Measurements from ENCODE around the gene FAM9A. TPM values are rescaled to one million over a fixed set of nuclear protein-coding genes. Genes with fewer than 3 reads are reported as not detected.

FAM9A gene
- total and polyA plus RNA-seq, 2 donors (not counting 1 experiment from before 2014, with no cell fraction given): not detected

GRCh38 chrX:8820910-8821527, 19.8 kb upstream of the FAM9A start:
- ChIA-PET CTCF (no interaction called here), POLR2A (no interaction called here)
- no peak overlapping the region for H3K27ac Mint-ChIP-seq
- H3K4me2 ChIP-seq (replicated peaks; ENCODE audit: low read depth, low read length, poor library complexity, severe bottlenecking): no peak overlapping the region
- H3K79me2 ChIP-seq (ENCODE audit: control insufficient read depth, insufficient read depth, low read length): no peaks in the 10 kb centered on the region
- H3K4me3 ChIP-seq (ENCODE audit: control extremely low read depth in 1 of 5, extremely low read depth in 1 of 5, insufficient read depth in 1 of 5, low read depth in 2 of 5, low read length in 4 of 5): no peak overlapping the region
- no peaks in the 10 kb centered on the region for H3K9me3 Mint-ChIP-seq (ENCODE audit: insufficient read depth)
- H3K36me3 ChIP-seq (replicated peaks in 1 of 2; ENCODE audit: control extremely low read depth in 1 of 2, control insufficient read depth in 1 of 2, extremely low read depth in 1 of 2, insufficient read depth in 2 of 2, low read length in 1 of 2): no peaks in the 10 kb centered on the region
- H3K27me3 ChIP-seq (replicated peaks in 1 of 4; ENCODE audit: control extremely low read depth in 1 of 4, control insufficient read depth in 3 of 4, insufficient read depth in 4 of 4, low read length in 3 of 4): peaks cover 0 to 2% (median 0%) of the 10 kb centered on the region in 4 experiments
- H2AFZ ChIP-seq (ENCODE audit: insufficient read depth, low read depth, low read length, poor library complexity, severe bottlenecking): no peak overlapping the region
- 58% methylated on average over 3 of the region's 5 CpGs for WGBS (ENCODE audit: insufficient coverage)
- ATAC-seq (ENCODE audit: low read depth) (no peak), DNase-seq (no peak)
- peaks cover 6% of the 10 kb centered on the region for H3K27me3 Mint-ChIP-seq
- H3K27ac ChIP-seq (ENCODE audit: low read length in 2 of 2): no peak overlapping the region
- TF ChIP-seq EZH2 (IDR thresholded peaks at IDR 0.05; ENCODE audit: borderline replicate concordance, insufficient read depth, low read depth, low read length, poor library complexity, severe bottlenecking) (no peak), CTCF (IDR thresholded peaks at IDR 0.05) (no peak)
- no peaks in the 10 kb centered on the region for H4K20me1 ChIP-seq (ENCODE audit: control insufficient read depth, insufficient read depth, low read length, poor library complexity, severe bottlenecking)
- no peak overlapping the region for H3K9ac ChIP-seq (ENCODE audit: low read length)
- no peak overlapping the region for H3K4me3 Mint-ChIP-seq
- no peaks in the 10 kb centered on the region for H3K4me1 Mint-ChIP-seq
- no peaks in the 10 kb centered on the region for H3K4me1 ChIP-seq (ENCODE audit: control insufficient read depth in 2 of 2, insufficient read depth in 2 of 2, low read length in 2 of 2)
- intact Hi-C loops (cut with micrococcal nuclease): no loop called here
- no peaks in the 10 kb centered on the region for H3K9me3 ChIP-seq (ENCODE audit: control extremely low read depth in 1 of 3, control insufficient read depth in 2 of 3, insufficient read depth in 1 of 3, low read length in 2 of 3)

GRCh38 chrX:8815460-8816065, 14.4 kb upstream of the FAM9A start:
- no peak overlapping the region for H3K9ac ChIP-seq (ENCODE audit: low read length)
- H3K4me3 ChIP-seq (ENCODE audit: control extremely low read depth in 1 of 5, extremely low read depth in 1 of 5, insufficient read depth in 1 of 5, low read depth in 2 of 5, low read length in 4 of 5): no peak overlapping the region
- H3K79me2 ChIP-seq (ENCODE audit: control insufficient read depth, insufficient read depth, low read length): no peaks in the 10 kb centered on the region
- ATAC-seq (ENCODE audit: low read depth): no peak
- peak; percentile 47 for DNase-seq
- no peaks in the 10 kb centered on the region for H3K4me1 ChIP-seq (ENCODE audit: control insufficient read depth in 2 of 2, insufficient read depth in 2 of 2, low read length in 2 of 2)
- H3K9me3 ChIP-seq (ENCODE audit: control extremely low read depth in 1 of 3, control insufficient read depth in 2 of 3, insufficient read depth in 1 of 3, low read length in 2 of 3): no peaks in the 10 kb centered on the region
- H3K36me3 ChIP-seq (replicated peaks in 1 of 2; ENCODE audit: control extremely low read depth in 1 of 2, control insufficient read depth in 1 of 2, extremely low read depth in 1 of 2, insufficient read depth in 2 of 2, low read length in 1 of 2): no peaks in the 10 kb centered on the region
- H3K27ac ChIP-seq (ENCODE audit: low read length in 2 of 2): no peak overlapping the region
- intact Hi-C loops (cut with micrococcal nuclease): loop anchor here (1.0 to 10.0 kb wide), 2 partner anchors 66 to 821 kb away; no protein-coding TSS in a partner anchor
- Mint-ChIP-seq H3K4me1 (no peaks in the 10 kb centered on the region), H3K27me3 (peaks cover 8% of the 10 kb centered on the region), H3K4me3 (no peak overlapping the region), H3K27ac (no peak overlapping the region), H3K9me3 (ENCODE audit: insufficient read depth) (no peaks in the 10 kb centered on the region)
- TF ChIP-seq EZH2 (IDR thresholded peaks at IDR 0.05; ENCODE audit: borderline replicate concordance, insufficient read depth, low read depth, low read length, poor library complexity, severe bottlenecking) (no peak), CTCF (IDR thresholded peaks at IDR 0.05) (peak; percentile 78)
- no peaks in the 10 kb centered on the region for H4K20me1 ChIP-seq (ENCODE audit: control insufficient read depth, insufficient read depth, low read length, poor library complexity, severe bottlenecking)
- ChIA-PET CTCF (interaction anchor here (1.0 to 1.6 kb wide), 4 partner anchors 10 to 894 kb away, joined by 3 to 4 read pairs (median 4); no protein-coding TSS in a partner anchor), POLR2A (no interaction called here)
- no peak overlapping the region for H3K4me2 ChIP-seq (replicated peaks; ENCODE audit: low read depth, low read length, poor library complexity, severe bottlenecking)
- H2AFZ ChIP-seq (ENCODE audit: insufficient read depth, low read depth, low read length, poor library complexity, severe bottlenecking): no peak overlapping the region
- no peaks in the 10 kb centered on the region for H3K27me3 ChIP-seq (replicated peaks in 1 of 4; ENCODE audit: control extremely low read depth in 1 of 4, control insufficient read depth in 3 of 4, insufficient read depth in 4 of 4, low read length in 3 of 4)
